ENCODE measurements around the gene GRIP2.

The GRIP2 gene

DNA sequence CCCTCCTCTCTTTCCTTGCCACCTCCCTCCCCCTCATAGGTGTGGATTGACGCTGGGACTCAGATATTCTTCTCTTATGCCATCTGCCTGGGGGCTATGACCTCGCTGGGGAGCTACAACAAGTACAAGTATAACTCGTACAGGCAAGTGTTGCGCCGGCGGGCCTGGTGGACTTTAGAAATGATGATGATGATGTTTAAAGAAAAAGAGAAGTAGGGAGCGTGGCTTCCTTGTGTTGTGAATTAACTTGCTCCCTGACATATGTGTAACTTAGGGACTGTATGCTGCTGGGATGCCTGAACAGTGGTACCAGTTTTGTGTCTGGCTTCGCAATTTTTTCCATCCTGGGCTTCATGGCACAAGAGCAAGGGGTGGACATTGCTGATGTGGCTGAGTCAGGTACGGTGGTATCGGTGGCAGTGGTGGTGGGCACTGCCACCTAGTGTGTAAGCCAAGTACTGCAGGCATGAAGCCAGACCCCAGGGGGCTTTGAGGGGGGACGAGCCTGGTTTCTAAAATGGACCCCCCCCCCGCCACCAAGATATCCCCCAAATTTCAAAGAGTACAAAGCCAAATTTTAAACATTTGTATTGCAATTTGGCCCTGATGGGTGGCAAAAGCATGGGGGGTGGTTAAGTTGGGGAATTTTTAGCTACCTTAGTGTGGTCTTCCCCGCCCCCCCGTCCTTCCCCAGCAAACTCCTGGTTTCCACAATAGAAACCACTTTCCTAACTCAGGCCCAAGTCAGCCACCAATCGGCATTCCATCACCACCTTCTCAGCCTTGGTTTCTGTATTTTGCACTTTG, 72.1 kb downstream of the GRIP2 start:
- DNase-seq (ENCODE audit: low spot score): no peak

DNA sequence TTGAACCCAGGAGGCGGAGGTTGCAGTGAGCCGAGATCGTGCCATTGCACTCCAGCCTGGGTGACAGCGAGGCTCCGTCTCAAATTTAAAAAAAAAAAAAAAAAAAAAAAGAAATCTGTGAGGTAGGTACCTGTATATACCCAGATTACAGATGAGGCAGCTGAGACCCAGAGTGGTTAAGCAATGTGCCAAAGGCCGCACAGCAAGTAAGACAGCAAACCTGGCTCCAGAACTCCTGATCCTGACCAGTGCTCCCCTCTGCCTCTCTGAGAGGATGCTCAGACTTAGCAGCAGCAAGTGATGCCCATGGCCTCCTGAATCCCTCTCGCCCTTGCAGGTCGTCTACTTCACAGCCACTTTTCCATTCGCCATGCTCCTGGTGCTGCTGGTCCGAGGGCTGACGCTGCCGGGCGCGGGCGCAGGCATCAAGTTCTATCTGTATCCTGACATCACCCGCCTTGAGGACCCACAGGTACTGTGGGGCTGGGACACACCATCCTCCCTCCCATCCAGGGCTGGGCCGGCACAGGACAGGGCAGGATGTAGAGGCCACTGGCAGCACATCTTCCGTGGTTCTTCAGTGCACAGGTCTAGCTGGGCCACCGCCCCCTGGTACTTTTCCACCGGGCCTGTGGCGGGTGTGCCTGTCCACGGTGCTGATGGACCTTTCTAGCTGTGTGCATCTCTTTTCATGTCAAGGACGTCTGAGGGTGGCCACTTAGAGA, 73.8 kb downstream of the GRIP2 start:
- no peak for DNase-seq (ENCODE audit: low spot score)

DNA sequence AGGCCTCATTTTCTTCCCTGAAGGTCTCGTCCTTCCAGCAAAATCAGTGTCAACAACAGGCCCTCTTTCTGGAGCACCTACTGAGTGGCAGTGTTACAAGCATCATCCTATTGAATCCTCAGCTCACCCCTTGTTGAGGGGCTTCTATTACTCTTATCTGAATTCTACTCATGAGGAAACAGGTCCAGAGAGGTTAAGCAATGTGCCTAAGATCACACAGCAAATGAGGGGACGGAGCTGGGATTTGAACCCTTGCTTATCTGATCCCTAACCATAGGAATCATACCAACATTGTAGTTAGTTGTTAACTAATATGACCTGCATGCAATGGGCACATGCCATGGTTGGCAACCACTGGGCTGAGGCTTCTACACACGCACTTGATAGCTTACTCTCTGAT, 74.7 kb downstream of the GRIP2 start:
- no peak for DNase-seq (ENCODE audit: low spot score)

DNA sequence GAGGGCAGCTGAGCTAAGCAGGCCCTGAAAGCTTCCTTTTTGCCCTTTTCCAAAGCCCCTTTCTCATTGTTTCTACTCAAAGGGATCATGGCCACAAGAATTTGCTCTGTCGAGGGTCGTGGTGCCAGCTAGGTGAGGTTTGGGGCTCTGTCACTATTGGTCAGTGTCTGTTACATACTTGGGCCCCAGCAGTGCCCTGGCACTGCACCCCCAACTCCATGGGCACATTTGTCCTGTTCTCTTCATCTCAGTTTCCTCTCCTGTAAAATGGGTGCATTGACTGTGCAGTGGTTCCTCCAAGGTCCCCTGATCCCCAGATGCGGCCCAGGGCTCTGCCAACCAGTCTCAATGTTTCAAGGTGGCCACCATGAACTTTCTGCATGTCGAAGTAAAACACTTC, 75.6 kb downstream of the GRIP2 start:
- DNase-seq (ENCODE audit: low spot score): no peak

DNA sequence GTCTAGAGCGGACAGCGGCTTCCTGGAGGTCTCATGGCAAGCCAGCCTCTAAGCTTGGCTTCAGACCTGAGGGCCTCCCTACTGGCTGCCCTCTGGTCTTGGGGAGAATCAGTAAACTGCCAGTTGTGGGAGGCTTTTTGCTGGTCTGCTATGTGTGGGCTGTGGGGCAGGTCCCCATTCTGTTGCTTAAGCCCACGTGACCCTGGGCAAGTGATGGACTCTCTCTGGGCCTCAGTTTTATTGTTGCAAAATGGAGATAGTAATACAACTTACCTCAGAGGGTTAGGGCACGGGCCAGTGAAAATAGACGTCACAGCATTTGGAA, 76.0 kb downstream of the GRIP2 start:
- no peak for DNase-seq (ENCODE audit: low spot score)

DNA sequence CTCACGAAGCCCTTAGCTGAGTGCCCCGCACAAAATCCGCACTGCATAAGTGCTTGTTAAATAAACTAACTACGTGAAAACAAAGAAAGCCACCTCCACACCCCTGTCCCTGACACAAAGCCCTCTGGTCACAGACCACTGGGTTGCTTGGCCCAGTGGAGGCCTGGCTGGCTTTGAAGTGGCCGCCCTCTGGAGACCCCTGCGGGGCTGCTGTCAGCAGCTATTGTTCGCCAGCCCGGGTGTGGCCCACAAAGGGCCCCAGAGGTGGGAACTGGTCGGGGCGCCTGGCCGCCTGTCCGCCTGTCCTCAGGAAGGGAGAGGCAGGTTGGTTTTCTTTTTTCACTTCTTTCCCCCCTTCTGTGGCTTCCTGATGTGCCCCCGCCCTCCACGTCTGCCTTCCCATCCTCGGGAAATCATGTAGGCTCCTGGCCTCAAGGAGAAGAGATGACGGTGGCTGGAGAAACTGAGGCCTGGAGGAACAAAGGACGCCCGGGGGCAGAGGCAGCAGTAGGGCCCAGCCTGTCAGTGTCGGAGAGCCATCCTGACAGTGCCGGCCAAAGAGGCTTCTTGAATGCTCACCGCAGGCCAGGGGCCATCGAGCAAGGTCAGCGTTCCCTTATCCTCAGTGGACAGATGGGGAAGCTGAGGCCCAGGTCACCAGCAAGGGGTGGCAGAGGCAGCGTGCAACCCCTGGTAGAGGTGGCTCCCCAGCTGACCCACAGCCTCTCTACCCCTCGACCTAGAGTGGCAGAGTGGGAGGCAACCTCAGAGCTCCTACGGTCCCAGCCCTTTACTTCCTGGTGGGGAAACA, 76.6 kb downstream of the GRIP2 start:
- DNase-seq (ENCODE audit: low spot score): no peak

DNA sequence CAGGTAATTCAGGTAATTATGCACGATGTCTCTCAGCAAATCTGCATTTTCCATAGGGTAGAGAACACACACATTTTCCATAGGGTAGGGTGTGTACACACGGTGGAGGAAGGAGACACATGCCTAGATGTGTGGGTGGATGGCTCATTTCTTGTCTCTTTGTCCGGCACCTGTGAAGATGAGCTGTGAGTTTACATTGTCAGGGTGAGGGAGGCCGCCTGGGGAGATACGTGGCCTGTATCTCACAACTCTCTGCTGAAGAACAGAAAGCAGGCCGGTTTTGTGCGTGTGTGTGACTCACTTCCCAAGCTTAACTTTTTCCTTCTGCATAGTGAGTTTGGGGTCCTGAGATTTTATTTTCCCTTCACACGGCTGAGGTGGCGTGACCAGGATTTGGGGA, 77.4 kb downstream of the GRIP2 start:
- no peak for DNase-seq (ENCODE audit: low spot score)

DNA sequence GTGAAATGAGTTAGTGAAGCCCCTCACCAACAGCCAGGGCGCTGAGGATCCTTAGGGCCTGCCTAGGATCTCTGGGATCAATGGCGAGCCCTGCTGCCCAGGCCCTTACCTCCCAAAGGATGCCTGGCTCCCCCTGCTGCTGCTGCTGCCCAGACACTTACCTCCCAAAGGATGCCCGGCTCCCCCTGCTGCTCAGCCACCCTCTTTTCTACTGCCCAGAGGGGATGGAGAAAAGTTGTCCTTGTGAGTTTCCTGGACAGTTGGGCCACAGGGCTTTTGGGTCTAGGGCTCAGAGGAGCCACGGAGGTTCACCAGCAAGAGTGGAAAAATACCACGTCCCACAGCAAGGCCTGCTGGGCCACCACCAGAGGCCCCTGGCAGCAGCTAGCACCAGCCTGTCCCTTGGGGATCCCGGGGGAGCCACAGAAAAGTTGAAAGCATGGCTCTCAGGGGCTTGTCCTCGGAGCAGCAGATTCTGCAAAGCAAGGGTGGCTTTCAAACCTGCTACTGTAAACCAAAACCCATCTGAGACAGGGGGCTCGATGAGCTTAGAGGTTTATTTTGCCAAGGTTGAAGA, 78.3 kb downstream of the GRIP2 start:
- DNase-seq (ENCODE audit: low spot score): peak; percentile 72

DNA sequence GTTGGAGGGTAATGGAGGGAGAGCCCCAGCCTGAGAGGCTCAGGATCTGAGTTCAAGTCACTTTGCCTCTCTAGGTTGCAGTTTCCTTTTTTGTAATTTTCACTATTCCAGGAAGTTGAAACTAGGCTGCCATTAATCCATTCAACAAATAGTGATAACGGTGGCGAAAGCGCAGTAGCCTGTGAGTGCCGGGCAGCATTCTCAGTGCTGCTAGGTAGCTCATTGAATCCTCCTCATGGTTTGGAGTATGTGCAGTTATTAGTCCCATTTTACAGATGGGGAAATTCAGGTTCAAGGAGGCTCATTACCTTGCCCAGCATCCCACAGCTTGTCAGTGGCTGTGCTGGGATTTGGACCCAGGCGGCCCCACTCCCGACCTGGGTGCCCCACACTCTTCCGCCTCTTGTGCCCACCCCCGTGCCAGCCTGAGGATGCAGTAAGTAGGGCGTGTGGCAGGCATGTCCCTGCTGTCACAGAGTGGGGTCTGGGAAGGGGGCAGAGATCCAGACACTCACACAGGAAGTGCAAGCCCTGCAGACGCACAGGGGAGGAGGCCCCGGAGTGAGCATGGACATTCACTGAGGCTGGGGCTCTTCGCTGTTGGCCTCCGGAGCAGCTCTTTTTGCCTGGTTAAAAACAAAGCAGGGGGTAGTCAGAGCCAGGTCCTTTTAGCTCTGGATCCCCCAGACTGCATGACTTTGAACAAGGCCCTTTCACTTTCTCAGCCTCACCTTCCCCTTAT, 79.0 kb downstream of the GRIP2 start:
- DNase-seq (ENCODE audit: low spot score): no peak

DNA sequence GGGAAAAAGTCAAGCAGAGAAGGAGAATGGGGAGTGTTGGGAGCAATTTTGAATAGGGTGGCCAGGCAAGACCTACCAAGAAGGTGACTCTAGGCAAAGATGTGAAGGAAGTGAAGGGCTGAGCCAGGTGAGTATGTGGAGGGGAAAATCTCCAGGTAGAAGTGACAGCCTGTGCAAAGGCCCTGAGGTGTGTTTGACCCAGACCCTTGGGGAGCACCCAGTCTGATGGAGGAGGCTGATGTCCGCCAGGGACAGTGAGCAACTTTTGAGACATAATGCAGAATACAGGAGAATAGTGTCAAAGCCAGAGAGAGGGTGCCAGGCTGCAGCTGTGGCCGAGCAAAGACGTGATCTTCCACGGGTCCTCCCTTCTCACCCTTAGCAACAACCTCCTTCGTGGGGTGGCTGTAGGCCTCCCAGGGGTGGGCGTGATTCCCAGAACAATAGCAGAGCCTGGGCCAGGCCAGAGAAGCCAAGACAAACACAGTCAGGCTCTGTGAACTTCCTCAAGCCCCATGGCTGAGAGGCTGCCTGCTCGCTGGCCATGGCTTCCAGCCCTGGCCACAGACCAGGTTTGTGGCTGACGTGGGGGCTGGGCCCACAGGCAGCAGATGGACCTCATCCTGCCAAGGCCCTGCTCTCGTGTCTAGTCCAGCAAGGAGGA, 79.7 kb downstream of the GRIP2 start:
- DNase-seq (ENCODE audit: low spot score): peak; percentile 91

DNA sequence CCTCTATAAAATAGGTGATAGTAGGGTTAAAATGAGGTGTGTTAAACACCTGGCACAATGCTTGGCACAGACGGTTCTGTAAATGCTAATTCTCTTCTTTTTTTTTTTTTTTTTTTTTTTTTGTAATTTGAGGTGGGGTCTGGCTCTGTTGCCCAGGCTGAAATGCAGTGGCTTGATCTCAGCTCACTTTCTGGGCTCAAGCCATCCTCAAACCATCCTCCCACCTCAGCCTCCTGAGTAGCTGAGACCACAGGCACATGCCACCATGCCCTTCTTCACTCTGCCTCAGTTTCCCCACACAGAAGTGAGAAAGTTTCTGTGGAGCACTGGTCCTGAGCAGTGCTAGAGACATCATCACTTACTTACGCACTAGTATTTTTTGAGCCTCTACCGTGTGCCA, 80.4 kb downstream of the GRIP2 start:
- DNase-seq (ENCODE audit: low spot score): no peak

DNA sequence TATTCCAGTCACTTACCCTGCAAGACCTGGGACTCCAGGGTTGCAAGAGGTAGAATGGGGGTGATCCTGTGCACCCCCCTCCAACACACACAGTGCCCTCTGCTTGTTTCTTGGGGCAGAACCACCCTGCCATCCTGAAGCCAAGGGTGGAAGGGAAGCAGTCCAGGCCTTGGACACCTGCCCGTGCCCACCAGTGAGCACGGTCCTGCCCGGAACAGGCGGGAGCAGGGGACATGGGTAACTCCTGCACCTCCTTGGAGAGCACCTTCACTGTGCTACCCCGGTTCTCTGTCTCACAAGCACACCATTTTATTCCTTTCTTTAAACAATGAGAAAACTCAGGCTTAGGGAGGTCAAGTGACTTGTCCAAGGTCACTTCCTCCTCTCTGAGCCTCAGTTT, 80.8 kb downstream of the GRIP2 start:
- no peak for DNase-seq (ENCODE audit: low spot score)

DNA sequence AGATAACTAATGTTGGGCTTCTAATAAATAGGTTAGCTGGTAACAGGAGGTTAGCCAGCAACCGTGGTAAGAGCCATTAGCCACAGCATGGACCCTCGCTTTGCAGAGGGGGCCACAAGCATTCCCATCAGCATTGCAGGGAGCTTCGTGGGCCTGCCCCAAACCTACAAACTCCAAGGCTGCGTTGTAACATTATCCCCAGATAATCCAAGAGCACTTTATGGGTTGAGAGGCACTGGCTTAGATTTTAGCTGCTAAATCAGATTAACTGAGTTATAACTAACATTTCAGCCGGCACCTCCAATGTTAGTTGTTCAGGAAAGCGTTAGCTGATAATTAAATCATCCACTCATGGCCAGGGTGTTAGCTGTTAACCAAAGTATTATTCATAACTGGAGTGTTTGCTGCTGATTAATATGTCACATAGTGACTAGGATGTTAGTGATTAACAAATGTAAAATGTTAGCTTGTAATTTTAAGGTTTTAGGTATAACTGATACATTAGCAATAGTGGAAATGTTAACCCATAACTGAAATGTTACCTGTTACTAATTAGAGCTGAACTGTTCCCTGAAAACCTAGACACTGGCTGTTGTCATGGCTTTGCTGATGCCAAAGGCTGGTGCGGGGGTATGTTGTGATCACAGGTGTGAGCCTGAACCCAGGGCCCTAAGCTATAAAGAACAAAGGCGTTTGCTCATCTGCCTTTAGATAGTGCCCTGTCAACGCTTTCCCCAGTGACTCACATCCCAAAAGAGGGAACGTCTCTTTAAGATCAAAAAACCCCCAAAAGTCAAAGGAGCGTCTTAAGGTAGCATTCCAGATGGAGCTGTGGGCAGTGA, 81.5 kb downstream of the GRIP2 start:
- no peak for DNase-seq (ENCODE audit: low spot score)

DNA sequence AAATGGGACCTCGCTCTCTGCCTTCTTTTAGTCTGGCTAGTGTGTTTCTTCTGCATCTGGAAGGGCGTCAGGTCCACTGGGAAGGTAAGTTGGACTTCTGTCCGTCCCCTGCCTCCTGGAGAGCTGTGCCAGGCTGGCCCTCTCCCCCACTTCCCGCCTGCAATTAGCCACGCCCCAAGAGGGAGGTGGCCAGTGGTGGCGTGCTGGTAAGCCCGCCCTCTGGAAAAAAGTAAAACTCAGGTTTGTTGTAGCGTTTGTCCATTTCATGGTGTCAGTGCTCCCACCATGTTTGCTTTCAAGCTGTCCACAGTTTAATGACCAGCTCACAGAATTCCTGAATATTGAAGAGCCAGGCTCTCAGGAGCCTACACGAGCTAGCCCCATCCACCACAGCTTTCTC, 82.1 kb downstream of the GRIP2 start:
- no peak for DNase-seq (ENCODE audit: low spot score)

DNA sequence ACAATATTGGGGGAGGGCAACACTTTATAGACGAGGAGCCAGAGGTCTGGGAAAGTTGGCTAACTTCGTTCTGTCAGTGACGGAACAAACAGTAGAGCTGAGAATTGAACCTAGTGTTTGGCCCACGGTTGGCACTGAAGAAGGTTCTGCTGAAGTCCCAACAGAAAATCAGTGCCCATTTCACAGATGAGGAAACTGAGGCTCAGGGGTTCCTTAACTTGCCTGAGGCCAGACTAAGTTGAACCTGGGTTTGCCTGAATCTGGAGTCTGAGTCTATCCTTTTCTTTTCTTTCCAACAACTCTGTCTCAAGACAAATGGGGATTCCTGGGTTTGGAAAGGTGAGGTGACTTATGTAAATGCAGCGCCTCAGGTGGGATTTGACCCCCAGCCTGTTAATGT, 82.7 kb downstream of the GRIP2 start:
- no peak for DNase-seq (ENCODE audit: low spot score)

DNA sequence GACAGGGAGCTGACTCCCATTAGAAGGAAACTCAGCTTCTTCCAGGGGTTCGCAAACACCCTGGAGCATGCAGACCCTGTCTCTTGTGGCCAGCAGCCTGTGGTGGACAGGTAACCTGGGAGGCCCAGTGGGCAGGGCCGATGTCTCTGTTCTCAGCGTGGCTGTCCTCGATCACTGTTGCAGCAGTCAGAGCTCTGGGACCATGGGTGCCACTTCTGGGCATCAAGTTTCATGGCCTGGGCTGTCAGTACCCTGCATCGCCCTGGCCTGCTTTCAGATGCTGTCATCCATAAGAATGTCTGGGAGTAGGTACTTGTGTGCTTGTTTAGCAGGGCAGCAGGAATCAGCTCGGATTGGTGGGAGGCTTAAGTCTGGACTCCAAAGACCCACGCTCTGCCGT, 83.3 kb downstream of the GRIP2 start:
- DNase-seq (ENCODE audit: low spot score): no peak

DNA sequence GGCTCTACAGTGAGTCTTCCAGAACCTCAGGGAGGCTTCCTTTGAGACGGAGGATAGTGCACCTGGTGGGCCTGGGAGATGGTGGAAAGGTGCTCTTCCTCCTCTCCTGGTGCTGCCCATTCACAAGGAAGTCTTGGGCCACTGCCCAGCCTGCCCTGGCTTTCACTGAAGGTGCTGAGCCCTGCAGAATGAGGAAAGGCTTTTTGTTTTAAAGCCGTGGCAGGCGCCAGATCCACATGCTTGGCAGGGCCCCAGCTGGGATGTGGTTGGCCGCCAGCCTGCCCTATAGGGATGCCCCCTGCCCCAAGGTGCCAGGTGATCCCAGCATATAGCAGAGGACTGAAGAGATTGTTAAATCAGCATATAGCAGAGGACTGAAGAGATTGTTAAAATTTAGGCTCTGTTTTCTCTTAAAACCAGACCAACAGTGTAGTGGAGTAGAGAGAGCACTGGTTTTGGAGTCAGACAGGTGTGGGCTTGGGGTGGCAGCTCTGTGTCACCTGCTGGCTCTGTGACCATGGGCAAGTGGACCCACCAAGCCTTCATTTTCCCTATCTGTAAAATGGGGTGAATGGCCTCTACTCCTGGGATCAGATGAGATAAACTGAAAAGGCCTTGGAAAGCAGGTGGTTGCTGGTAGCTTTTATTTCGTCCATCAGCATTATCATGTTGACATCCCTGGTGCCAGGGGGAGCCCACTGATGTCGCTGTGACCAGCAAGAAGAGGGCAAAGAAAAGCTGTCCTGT, 84.4 kb downstream of the GRIP2 start:
- DNase-seq (ENCODE audit: low spot score): no peak

DNA sequence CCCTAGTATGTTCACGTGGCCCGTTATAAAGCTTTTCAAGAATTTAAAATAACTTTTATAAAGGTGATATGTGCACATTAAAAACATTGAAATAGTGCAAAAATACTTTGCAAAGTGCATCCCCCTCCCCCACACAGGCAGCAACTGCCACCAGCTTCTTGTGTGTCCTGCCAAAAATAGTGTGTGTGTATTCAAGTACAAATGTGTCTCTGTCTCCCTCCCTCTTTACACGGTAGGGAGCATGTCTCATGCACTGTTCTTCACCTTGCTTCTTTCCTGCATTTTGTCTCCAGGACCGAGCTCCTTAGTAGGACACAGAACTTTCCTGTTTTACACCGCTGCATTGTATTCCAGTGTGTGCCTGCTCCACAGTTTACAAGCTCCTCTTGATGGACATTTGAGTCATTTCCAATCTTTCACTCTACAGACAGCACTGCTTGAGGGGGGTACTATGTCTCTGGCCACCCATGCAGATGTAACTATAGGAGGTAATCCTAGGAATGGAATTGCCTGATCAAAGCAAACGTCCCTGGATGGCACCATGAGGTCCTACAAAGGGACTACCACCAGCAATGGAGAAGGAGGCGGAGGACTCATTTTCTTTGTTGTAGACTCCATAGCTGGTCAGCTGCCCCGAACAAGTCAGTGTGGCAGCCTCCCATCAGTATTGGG, 85.4 kb downstream of the GRIP2 start:
- no peak for DNase-seq (ENCODE audit: low spot score)
